GM10248 (cell line): Measurements from ENCODE around the gene SPAG8.

ENCODE experiments used
- CTCF ChIA-PET: fragments of 300-600 bp; sonication (Branson Sonifier 250); formaldehyde crosslinking; extraction: SDS; loops from one replicate; lab custom pipeline; 2021; ENCODE audit warnings: antibody characterized with exemption; lab: Yijun Ruan, JAX
- POLR2A ChIA-PET: fragments of 350-650 bp; sonication (Branson Sonifier 250); formaldehyde crosslinking; extraction: SDS; loops from one replicate; lab custom pipeline; 2020; ENCODE audit warnings: antibody characterized with exemption; lab: Yijun Ruan, JAX
- DNase-seq: peaks from one replicate; pipeline ENCODE4 v3.0.0; 2012; ENCODE audit errors: extremely low spot score
- TF ChIP-seq, protein P1 (sequence below): IDR thresholded peaks from 2 replicates; pipeline ENCODE4 v1.5.1; 2012; ENCODE audit warnings: mild to moderate bottlenecking, low read depth; ENCODE audit errors: extremely low read depth, missing control alignments, control extremely low read depth

SPAG8 gene

GRCh38 chr9:35826071-35826701 lies 14.1 kb upstream of the SPAG8 start:
- CTCF ChIA-PET, result interaction anchor here (0.6 to 5.0 kb wide), 71 partner anchors 8 to 406 kb away, joined by 3 to 63 read pairs (median 5); partner anchors contain the start of genes ARHGEF39, CCDC107, CREB3 and GBA2
- DNase-seq, result peak; percentile 65
- TF ChIP-seq, protein P1, sequence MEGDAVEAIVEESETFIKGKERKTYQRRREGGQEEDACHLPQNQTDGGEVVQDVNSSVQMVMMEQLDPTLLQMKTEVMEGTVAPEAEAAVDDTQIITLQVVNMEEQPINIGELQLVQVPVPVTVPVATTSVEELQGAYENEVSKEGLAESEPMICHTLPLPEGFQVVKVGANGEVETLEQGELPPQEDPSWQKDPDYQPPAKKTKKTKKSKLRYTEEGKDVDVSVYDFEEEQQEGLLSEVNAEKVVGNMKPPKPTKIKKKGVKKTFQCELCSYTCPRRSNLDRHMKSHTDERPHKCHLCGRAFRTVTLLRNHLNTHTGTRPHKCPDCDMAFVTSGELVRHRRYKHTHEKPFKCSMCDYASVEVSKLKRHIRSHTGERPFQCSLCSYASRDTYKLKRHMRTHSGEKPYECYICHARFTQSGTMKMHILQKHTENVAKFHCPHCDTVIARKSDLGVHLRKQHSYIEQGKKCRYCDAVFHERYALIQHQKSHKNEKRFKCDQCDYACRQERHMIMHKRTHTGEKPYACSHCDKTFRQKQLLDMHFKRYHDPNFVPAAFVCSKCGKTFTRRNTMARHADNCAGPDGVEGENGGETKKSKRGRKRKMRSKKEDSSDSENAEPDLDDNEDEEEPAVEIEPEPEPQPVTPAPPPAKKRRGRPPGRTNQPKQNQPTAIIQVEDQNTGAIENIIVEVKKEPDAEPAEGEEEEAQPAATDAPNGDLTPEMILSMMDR, result peak; percentile 71
- POLR2A ChIA-PET, result no interaction called here

GRCh38 chr9:35822926-35823325 lies 10.9 kb upstream of the SPAG8 start:
- DNase-seq, result no peak
- POLR2A ChIA-PET, result no interaction called here
- TF ChIP-seq, protein P1, result no peak
- CTCF ChIA-PET, result interaction anchor here (1.0 to 3.4 kb wide), 7 partner anchors 8 to 176 kb away, joined by 3 to 13 read pairs (median 3); partner anchors contain the start of genes HINT2 and SPAG8

GRCh38 chr9:35820076-35820475 lies 8.0 kb upstream of the SPAG8 start:
- TF ChIP-seq, protein P1, result no peak
- CTCF ChIA-PET, result interaction anchor here (1.2 to 3.2 kb wide), 3 partner anchors 30 to 123 kb away, joined by 4 to 12 read pairs (median 5); no protein-coding TSS in a partner anchor
- no peak for DNase-seq
- POLR2A ChIA-PET, result no interaction called here

DNA sequence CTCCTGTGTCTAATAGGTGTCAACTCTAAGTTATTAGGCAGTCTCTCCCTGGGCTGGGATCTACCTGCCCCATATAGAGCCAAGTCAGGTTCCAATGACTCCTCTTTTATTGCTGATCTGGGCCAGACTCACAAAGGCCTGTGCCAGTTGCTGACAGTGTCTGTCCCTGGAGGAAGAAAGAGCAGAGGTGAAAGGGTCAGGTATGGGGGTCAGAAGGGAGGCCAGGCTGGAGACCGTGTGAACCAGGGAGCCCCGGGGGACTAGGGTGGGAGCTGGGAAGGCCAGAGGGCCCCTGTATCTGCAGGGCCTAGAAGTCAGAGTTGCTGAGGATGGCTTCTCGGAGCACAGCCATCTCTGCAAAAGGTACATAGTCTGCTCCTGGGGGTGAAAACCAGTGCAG lies 6.3 kb upstream of the SPAG8 start:
- no peak for DNase-seq
- TF ChIP-seq, protein P1, result no peak
- POLR2A ChIA-PET, result no interaction called here
- CTCF ChIA-PET, result interaction anchor here (1.0 kb wide), 1 partner anchor 8 kb away, joined by 5 read pairs; no protein-coding TSS in a partner anchor

DNA sequence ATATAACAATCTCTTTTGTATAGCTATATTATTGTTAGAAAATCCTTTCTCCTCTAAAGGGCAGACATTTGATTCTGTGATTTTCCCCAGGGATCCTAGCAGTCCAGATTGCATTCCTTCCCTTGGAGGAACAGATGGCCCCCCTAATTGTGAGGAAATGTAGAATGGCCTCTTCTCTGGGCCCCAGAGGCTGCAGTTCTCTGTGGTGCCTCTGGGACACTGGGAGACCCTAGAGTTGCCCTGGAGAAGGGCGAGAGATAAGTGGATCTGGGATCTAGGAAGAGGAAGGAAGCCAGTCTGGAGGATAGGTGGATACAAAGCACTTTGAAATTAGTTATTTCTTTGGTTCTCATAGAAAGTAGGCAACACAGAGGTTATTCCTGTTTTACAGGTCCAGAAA lies 4.6 kb upstream of the SPAG8 start:
- ChIA-PET POLR2A (no interaction called here), CTCF (interaction anchor here (0.6 to 1.4 kb wide), 2 partner anchors 8 to 10 kb away, joined by 3 to 6 read pairs; no protein-coding TSS in a partner anchor)
- DNase-seq, result no peak
- TF ChIP-seq, protein P1, result no peak

DNA sequence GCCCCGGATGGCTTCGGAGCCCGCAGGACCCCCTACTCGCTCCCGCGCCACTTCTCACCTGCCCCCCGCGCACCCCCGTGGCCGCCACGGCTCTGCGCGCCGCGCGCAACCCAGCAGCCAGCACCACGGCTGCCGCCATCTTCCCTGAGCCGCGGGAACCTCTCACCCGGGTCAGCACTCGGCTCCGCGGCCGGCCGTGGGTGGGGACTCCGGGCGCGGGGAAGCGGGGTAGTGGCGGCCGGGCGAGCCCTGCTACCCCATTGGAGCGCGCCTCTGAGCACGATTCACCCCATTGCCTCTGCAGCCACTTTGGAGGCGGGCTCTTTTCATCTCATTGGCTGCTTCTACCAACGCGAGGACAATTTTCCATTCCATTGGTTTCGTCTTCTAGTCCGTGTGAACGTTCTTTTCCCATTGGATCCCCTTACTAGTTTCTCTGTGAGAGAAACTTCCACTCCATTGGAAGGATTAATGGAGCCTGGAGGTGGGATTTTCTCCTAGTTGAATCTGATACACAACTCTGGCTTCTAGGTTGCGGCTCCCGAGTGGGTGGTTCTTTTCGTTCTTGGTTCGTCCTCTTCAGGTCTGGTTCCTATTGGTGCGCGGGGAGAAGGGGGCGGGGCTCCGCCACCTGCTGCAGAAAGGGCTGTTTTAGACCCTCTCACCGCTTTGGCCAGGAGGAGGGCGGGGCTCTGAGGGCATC lies 2.9 kb upstream of the SPAG8 start, which contains the start of gene HINT2:
TSS of gene HINT2 (minus strand) at position 202 of the 703 bp plus-strand sequence. CDS start at position 139, 63 bp downstream.
- peak; percentile 95 for DNase-seq
- TF ChIP-seq, protein P1, result no peak
- CTCF ChIA-PET, result interaction anchor here (0.7 to 6.2 kb wide), 15 partner anchors 8 to 215 kb away, joined by 3 to 58 read pairs (median 5); partner anchors contain the start of gene RGP1
- POLR2A ChIA-PET, result interaction anchor here (0.7 to 1.2 kb wide), 3 partner anchors 43 to 1980 kb away, joined by 3 to 4 read pairs (median 3); partner anchors contain the start of genes CREB3 and TLN1
